Measurements from ENCODE around the gene ERG. TPM values are rescaled to one million over a fixed set of nuclear protein-coding genes. Genes with fewer than 3 reads are reported as not detected.

Gene ERG
- total RNA-seq, 2 donors from 2014 or later: 2.5 to 6.7 TPM

DNA sequence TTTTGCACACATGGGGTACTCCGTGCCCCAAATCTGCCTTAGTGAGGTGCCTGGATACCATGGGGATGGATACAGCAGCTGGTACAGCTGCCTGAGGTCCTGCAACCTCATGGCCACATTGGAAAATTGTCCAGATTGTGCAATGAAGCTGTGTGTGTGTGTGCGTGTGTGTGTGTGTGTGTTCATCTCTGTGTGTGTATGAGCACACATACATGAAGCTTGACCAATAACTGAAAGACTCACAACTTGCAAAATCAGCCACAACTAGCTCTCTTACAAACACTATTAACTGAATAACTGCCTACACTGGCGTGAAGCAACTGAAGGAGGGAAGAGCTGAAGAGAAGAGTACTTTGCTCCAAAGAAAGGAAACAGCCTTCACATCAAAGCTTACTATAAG is 78.1 kb downstream of the ERG start:
- intact Hi-C loops (cut with DNase I): no loop called here
- Histone ChIP-seq H3K9ac (ENCODE audit: low read depth in 2 of 2, low read length in 2 of 2) (no peak overlapping the region), H3K27ac (no peak overlapping the region)

DNA sequence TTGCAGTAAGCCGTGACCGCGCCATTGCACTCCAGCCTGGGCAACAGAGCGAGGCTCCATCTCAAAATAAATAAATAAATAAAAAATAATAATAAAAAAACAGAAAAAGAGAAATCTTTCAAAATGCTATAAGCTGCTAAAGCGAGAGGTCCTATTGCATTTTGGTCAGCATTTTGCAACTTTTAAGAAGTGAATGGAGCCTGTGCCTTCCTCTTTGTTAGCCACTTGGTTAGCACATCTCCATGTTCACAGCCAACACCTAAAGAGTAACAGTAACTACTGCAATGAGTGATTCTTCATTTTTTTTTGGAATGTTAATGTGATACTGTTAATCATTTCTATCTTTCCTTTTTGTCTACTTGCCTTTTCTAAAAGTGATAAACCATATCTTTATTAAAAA is 80.6 kb downstream of the ERG start:
- Histone ChIP-seq H3K36me3 (no peaks in the 10 kb centered on the region), H3K9me3 (no peaks in the 10 kb centered on the region), H3K4me3 (no peak overlapping the region), H3K9ac (ENCODE audit: low read depth in 2 of 2, low read length in 2 of 2) (no peak overlapping the region), H3K27me3 (no peaks in the 10 kb centered on the region), H3K27ac (no peak overlapping the region), H3K4me1 (no peaks in the 10 kb centered on the region)
- DNase-seq: no peak
- TF ChIP-seq, protein P1, sequence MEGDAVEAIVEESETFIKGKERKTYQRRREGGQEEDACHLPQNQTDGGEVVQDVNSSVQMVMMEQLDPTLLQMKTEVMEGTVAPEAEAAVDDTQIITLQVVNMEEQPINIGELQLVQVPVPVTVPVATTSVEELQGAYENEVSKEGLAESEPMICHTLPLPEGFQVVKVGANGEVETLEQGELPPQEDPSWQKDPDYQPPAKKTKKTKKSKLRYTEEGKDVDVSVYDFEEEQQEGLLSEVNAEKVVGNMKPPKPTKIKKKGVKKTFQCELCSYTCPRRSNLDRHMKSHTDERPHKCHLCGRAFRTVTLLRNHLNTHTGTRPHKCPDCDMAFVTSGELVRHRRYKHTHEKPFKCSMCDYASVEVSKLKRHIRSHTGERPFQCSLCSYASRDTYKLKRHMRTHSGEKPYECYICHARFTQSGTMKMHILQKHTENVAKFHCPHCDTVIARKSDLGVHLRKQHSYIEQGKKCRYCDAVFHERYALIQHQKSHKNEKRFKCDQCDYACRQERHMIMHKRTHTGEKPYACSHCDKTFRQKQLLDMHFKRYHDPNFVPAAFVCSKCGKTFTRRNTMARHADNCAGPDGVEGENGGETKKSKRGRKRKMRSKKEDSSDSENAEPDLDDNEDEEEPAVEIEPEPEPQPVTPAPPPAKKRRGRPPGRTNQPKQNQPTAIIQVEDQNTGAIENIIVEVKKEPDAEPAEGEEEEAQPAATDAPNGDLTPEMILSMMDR (IDR thresholded peaks at IDR 0.05): no peak
- intact Hi-C loops (cut with DNase I): no loop called here

More for the DNA sequence above, 78.1 kb downstream of the ERG start:
- no peaks in the 10 kb centered on the region for H3K36me3 ChIP-seq
- H3K9me3 ChIP-seq: no peaks in the 10 kb centered on the region
- no peak overlapping the region for H3K4me3 ChIP-seq
- no peak for DNase-seq
- H3K4me1 ChIP-seq: no peaks in the 10 kb centered on the region
- TF ChIP-seq, protein P1 (IDR thresholded peaks at IDR 0.05): no peak
- H3K27me3 ChIP-seq: no peaks in the 10 kb centered on the region

DNA sequence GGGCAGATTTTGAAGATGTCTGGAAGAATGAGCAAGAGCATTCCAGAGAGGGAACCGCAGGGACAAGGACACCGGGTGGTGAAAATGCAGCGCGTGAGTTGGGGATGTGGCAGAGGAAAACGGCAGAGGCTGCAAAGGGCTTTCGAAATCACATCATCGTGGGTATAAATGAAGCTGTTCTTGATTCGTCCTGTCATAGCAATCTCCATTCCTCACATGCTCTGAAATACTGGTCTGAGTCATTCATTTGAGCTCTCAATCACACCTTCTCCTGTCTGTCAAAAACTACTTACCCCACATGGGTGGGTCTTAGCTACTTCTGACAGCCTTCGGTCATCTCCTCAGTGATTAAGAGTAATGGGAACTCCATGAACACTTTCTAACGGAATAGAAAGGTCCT is 81.5 kb downstream of the ERG start:
- Histone ChIP-seq H3K27me3 (no peaks in the 10 kb centered on the region), H3K4me3 (no peak overlapping the region), H3K27ac (no peak overlapping the region), H3K36me3 (no peaks in the 10 kb centered on the region), H3K9ac (ENCODE audit: low read depth in 2 of 2, low read length in 2 of 2) (no peak overlapping the region), H3K9me3 (no peaks in the 10 kb centered on the region), H3K4me1 (no peaks in the 10 kb centered on the region)
- TF ChIP-seq, protein P1 (IDR thresholded peaks at IDR 0.05): no peak
- intact Hi-C loops (cut with DNase I): no loop called here
- DNase-seq: no peak

DNA sequence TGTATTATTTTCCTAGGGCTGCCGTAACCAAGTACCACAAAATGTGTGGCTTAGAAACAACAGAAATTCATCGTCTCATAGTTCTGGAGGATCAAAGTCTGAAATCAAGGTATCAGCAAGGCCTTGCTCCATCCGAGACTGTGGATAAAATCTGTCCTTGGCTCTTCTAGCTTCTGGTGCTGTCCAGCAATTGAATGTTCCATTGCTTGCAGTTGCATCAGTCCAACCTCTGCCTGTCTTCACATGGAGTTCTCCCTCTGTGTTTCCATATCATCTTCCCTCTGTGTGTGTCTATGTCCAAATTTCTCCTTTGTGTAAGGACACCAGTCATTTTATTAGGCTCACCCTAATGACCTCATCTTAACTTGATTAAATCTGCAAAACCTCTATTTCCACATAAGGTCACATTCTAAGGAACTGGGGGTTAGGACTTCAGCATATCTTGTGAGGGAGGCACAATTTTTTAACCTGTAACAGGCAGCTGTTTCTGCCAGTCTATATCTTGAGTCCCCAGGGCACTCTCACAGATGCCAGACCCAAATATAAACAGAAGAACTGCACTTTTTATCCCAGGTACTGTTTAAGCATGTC is 84.2 kb downstream of the ERG start:
- TF ChIP-seq, protein P1 (IDR thresholded peaks at IDR 0.05): no peak
- no peak overlapping the region for H3K27ac ChIP-seq
- intact Hi-C loops (cut with DNase I): no loop called here
- no peaks in the 10 kb centered on the region for H3K9me3 ChIP-seq
- no peaks in the 10 kb centered on the region for H3K36me3 ChIP-seq
- H3K27me3 ChIP-seq: no peaks in the 10 kb centered on the region
- no peak for DNase-seq
- no peaks in the 10 kb centered on the region for H3K4me1 ChIP-seq
- no peak overlapping the region for H3K4me3 ChIP-seq
- H3K9ac ChIP-seq (ENCODE audit: low read depth in 2 of 2, low read length in 2 of 2): no peak overlapping the region

DNA sequence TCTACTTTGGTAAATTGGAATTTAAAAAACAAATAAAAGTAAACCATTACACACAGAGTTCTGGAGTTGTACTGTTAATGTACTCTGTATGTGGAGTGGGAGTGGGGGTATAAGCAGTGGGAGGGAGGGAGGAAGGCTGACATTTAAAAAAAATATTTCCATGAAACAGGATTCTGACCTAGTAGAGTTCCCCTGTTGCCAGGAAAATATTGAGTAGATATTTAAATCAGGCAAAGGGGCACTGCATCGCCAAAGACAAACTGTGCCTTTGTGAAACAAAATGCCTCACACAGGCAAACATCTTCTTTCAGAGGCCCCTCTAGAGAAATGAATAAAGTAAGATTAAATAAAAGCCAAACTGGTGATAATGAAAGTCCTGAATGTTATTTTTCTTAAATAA is 87.8 kb downstream of the ERG start:
- H3K36me3 ChIP-seq: no peaks in the 10 kb centered on the region
- TF ChIP-seq, protein P1 (IDR thresholded peaks at IDR 0.05): no peak
- no peak for DNase-seq
- no peaks in the 10 kb centered on the region for H3K27me3 ChIP-seq
- H3K27ac ChIP-seq: no peak overlapping the region
- H3K9ac ChIP-seq (ENCODE audit: low read depth in 2 of 2, low read length in 2 of 2): no peak overlapping the region
- H3K9me3 ChIP-seq: no peaks in the 10 kb centered on the region
- intact Hi-C loops (cut with DNase I): no loop called here
- H3K4me1 ChIP-seq: no peaks in the 10 kb centered on the region
- no peak overlapping the region for H3K4me3 ChIP-seq

Data from colonic mucosa (tissue), 4 donors.